Stimulated activated CD8-positive, alpha-beta memory T cell treated with anti-CD3 and anti-CD28 coated beads, Interleukin-7, amount 100 ng/mL, for 4 hours (primary cell): ENCODE data around the gene TCF7.
"Not testable (repeated sequence)": the region's sequence is repeated elsewhere in the genome, so short reads cannot be mapped to it uniquely, and the experiment has no call there.

ENCODE experiments used
- DNase-seq, 2 donors: peaks; one replicate each; pipeline ENCODE4 v3.0.0-alpha.2; 2020; ENCODE audit warnings: low read depth in 2 of 2

Gene TCF7

GRCh38 chr5:134145041-134145757 is 30.7 kb downstream of the TCF7 start:
- no peak for DNase-seq

DNA sequence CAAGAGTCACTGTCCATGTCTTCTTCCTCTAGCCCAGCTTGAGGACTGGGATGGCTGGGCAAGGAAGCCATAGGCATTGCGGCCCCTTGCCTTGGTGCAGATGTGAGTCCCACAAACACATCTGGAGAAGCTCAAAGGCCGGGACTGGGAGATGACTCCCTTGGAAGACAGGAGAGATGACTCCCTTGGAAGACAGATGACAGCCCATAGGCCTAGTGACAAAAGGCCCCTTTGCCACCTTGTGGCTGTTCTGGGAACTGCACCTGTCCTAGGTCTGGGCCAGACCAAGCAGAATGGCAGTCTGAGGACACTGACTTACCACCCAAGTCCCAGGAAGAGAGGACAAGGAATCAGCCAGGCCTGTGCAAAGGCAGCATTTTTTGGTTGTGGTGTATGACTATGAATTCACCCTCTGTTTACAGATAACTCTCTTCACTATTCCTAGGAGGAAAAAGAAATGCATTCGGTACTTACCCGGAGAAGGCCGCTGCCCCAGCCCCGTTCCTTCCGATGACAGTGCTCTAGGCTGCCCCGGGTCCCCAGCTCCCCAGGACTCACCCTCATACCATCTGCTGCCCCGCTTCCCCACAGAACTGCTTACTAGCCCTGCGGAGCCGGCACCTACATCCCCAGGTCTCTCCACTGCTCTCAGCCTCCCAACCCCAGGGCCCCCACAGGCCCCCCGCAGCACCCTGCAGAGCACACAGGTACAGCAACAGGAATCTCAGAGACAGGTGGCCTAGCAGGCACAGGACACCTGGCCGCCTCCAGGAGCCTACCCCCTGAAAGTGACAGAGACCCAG is 31.5 kb downstream of the TCF7 start:
- peak; percentile 59 to 67 for DNase-seq

GRCh38 chr5:134146651-134147518 is 32.4 kb downstream of the TCF7 start:
- DNase-seq, result no peak

DNA sequence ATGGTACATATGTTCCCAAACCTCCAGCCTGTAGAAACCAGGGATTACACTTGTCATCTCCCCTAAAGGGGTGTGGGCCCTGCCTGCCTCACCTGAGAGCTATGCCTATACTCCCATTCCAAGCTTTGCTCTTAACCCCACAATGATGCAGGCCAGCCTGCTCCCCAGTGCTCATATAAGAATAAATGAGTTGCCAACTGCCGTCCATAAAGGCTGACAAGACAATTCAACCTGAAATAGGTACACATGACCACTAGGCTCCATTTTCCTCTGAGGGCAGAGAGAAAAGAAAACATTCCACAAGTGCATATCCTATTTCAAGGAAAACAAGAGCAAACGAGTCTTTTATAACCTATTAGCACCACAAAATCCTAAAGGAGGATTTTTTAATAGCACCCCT is 33.8 kb downstream of the TCF7 start:
- no peak for DNase-seq

DNA sequence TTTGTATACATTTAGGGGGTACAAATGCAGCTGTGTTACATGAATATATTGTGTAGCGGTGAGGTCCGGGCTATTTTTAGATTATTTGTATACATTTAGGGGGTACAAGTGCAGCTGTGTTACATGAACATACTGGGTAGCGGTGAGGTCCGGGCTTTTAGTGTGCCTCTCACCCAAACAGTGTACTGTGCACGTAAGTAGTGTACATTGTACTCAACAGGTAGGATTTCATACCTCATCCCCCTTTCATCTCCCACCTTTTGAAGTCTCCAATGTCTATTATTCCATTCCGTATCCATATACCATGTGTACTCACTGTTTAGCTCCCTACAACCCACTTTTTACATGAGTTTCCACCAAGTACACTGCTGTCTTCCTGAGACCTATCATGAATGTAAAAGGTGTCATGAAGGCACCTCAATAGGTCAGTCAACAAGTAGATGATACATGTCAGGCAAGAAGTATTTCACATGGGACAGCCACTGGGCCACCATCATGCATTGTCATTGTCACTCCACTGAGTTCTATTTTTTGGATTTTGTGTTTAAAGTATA is 34.6 kb downstream of the TCF7 start:
- no peak for DNase-seq

DNA sequence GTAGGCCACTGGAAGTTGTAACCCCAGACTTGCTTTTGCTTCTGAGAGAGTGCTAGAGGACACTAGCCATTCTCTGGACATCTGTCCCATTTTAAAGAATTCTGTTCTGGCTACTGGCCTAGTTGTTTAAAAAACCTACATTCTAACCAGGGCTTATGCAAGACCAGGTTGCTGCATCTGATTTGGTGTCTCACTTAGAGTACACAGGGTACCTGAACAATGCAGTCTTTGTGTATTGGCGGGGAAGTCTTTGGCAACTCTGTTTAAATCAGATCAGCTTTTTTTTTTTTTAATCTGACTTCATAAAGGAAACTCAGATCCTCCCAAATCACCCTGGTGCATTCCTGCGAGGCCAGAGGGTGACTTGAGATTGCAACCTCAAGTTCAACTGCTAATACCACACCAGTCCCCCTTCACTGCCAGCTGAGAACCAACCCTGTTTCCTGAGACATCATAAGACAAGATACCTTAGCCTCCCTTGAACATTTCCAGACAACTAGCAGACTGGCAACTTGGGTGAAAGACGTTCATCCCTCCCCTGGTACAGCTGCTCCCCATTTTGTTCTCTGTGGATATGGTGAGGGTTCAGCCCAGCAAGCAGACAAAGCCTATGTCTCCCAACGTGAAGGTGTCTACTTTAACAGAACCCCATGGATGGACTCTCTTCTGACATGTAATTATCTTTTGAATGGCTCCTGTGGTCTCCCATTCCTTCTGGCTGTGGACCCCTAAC is 35.3 kb downstream of the TCF7 start:
- no peak for DNase-seq

DNA sequence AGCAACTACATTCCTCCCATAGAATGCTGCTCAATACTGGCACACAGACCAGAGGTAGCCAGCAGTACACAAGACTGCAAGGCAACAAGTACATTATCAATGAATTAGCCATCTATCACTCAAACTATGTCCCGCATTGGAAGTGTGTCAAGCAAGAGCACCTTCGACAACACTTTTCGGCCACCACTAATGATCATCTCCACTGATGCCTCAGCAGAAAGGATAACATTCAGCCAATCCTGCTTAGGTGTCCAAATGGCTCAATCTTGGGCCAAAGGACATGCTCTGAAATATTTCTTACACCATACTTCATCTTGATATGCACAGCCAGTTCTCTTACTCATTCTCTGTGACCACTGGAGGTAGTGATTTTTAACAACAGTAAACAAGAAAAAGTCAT is 37.2 kb downstream of the TCF7 start:
- no peak for DNase-seq

DNA sequence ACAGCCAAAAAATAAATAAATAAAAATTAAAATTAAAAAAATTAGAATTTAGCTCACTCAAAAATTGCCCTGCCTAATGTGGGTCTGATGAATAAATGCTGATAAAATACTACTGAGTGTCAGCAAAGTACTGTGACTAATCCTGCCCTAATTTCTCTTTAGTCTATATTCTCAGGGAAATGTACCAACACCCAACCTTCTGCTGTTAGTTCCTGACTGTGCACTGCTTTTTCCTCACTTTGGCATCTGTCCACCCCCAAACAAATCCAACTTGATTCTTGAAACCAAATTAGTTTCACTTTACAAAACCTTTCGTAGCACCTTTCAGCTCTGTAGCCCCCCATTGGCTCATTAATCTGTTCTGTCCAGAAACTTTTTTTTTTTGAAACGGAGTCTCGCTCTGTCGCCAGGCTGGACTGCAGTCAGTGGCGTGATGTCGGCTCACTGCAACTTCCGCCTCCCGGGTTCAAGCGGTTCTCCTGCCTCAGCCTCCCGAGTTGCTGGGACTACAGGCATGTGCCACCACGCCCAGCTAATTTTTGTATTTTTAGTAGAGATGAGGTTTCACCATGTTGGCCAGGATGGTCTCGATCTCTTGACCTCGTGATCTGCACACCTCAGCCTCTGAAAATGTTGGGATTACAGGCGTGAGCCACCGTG is 37.8 kb downstream of the TCF7 start:
- not testable (repeated sequence) for DNase-seq

- no peak for DNase-seq
These were observed 38.8 kb downstream of the TCF7 start for GRCh38 chr5:134153241-134153640.

DNA sequence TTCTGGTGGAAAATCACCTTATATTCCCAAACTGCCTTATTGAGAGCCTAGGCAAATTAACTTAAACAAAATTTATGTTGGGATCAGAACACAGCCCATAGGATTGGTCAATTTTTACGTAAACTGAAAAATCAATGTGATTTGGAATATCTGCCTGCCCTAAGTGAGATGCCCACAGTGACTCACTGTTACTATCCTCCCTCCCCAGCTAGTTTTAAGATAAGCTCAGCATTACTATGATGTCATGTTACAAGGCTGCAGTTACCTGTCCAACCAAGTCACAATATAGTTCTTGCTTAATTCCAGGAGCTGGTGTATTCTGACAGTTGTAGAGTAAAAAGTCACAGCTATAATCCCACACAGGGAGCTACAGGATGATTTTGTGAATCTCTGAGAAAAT is 39.2 kb downstream of the TCF7 start:
- DNase-seq, result no peak

DNA sequence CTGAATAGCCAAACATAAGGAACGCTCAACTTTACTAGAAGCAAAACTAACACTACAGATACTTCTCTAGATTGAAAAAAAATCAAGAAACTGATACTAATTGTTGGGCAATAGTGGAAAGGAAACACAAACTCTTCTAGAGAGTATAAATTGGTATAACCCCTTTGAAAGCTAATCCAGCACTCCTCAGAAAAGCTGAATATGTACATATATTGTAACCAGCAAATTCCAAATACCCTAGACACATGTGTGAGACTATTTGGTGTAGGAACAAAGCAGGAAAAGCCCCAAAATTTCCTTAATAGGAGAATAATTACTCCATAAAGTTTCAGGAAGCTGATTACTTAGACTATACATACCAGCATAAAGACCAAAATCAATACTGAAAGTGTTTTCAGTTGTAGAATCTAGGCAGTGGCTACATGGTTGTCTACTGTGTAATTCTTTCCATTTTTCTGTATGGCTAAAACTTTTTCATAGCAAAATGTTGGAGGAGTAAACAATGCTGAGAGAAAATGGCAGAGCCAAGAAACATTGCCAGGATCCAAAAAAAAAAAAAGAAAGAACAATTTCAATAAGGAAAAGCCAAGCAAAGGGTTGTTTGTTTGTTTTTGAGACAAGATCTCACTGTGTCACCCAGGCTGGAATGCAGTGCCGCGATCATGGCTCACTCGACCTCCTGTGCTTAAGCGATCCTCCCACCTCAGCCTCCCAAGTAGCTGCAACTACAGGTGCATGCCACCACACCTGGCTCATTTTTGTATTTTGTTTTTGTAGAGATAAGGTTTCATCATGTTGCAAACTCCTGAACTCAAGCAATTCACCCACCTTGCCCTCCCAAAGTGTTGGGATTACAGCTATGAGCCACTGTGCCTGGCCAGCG is 47.3 kb downstream of the TCF7 start:
- no peak for DNase-seq

DNA sequence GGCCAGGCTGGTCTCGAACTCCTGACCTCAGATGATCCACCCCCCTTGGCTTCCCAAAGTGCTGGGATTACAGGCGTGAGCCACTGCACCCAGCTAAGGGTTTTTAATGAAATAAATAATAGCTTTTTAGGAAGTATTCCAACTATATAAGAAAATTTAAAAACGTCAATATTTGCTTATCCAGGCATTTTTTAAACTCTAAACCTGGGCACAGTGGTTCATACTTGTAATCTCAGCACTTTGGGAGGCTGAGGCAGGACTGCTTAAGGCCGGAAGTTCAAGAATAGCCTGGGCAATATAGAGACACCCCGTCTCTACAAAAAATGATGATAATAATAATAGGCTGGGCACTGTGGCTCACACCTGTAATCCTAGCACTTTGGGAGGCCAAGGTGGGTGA is 48.1 kb downstream of the TCF7 start:
- DNase-seq, result no peak

GRCh38 chr5:134171972-134172371 is 57.5 kb downstream of the TCF7 start:
- DNase-seq, result no peak

GRCh38 chr5:134174841-134175839 is 60.7 kb downstream of the TCF7 start:
- no peak for DNase-seq

DNA sequence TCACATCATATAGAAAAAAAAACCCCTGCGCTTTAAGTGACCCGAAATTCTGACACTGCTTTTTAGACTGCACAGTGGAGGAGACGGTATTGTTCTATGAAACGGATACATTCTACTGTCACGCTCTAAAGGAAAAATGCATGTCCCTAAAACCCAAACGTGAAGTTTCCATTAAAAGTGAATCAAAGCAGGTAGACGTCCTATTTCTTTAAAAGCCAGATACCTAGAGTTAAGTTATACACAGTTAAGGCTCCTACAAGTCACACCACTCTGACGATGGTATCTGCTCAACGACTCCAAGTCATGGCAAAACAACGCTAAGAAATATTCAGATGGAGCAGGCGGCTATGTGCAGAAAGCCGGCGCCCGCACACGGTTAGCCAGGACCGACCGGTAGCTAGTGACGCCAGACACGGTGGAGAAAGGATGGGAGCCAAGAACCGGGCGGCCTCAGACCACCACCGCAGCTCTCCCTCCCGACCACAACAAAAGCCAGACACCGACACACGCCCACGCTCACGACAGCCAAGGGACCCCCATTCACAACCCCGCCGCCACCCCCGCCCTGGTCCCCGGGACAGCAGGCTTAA is 61.5 kb downstream of the TCF7 start:
- peak in 1 of 2 donors; percentile 7 for DNase-seq

- peak; percentile 61 to 77 for DNase-seq
These were observed 62.3 kb downstream of the TCF7 start, which contains the start of gene SKP1 for GRCh38 chr5:134176511-134177368. Gene SKP1, minus strand, starts transcription at chr5:134176950. Its CDS starts 2,928 bp downstream, at chr5:134174022.
